Epithelial cell of esophagus (primary cell): Measurements from ENCODE around the gene GALNT9.

ENCODE experiments used
- DNase-seq: peaks from one replicate; pipeline ENCODE4 v3.0.0; 2010; ENCODE audit warnings: low read depth
- H3K4me3 ChIP-seq: 2 replicates; pipeline ENCODE4 v1.5.1; 2011; ENCODE audit warnings: mild to moderate bottlenecking, low read length, control low read depth
- CTCF ChIP-seq: IDR thresholded peaks from 2 replicates; pipeline ENCODE4 v1.5.1; 2011; ENCODE audit warnings: low read depth, mild to moderate bottlenecking, low read length, control low read depth, inconsistent platforms; ENCODE audit not compliant: insufficient read depth; ENCODE audit errors: missing control alignments

The GALNT9 gene

GRCh38 chr12:132284071-132284826, 45.1 kb downstream of the GALNT9 start:
- no peak for TF ChIP-seq CTCF
- no peak for DNase-seq
- no peak overlapping the region for H3K4me3 ChIP-seq

- TF ChIP-seq CTCF: no peak
- no peak for DNase-seq
- no peak overlapping the region for H3K4me3 ChIP-seq
Observed at GRCh38 chr12:132282950-132283771, 46.2 kb downstream of the GALNT9 start.

GRCh38 chr12:132282031-132282949, 47.1 kb downstream of the GALNT9 start:
- TF ChIP-seq CTCF: no peak
- DNase-seq: no peak
- no peak overlapping the region for H3K4me3 ChIP-seq

- DNase-seq: no peak
- no peak for TF ChIP-seq CTCF
- no peak overlapping the region for H3K4me3 ChIP-seq
Observed at GRCh38 chr12:132281038-132281437, 48.4 kb downstream of the GALNT9 start.

- TF ChIP-seq CTCF: no peak
- no peak overlapping the region for H3K4me3 ChIP-seq
- DNase-seq: no peak
Observed at GRCh38 chr12:132280406-132280805, 49.0 kb downstream of the GALNT9 start.

GRCh38 chr12:132279930-132280329, 49.5 kb downstream of the GALNT9 start:
- TF ChIP-seq CTCF: no peak
- no peak overlapping the region for H3K4me3 ChIP-seq
- DNase-seq: no peak
